NCI-H446 (cell line): ENCODE measurements around the gene HPS4.
"Not testable (repeated sequence)": the region's sequence is repeated elsewhere in the genome, so short reads cannot be mapped to it uniquely, and the experiment has no call there.

Source experiments
- DNase-seq, 2 experiments: peaks; one replicate each; lab custom pipeline; 2025; lab: John Stamatoyannopoulos, UW

Gene HPS4

DNA sequence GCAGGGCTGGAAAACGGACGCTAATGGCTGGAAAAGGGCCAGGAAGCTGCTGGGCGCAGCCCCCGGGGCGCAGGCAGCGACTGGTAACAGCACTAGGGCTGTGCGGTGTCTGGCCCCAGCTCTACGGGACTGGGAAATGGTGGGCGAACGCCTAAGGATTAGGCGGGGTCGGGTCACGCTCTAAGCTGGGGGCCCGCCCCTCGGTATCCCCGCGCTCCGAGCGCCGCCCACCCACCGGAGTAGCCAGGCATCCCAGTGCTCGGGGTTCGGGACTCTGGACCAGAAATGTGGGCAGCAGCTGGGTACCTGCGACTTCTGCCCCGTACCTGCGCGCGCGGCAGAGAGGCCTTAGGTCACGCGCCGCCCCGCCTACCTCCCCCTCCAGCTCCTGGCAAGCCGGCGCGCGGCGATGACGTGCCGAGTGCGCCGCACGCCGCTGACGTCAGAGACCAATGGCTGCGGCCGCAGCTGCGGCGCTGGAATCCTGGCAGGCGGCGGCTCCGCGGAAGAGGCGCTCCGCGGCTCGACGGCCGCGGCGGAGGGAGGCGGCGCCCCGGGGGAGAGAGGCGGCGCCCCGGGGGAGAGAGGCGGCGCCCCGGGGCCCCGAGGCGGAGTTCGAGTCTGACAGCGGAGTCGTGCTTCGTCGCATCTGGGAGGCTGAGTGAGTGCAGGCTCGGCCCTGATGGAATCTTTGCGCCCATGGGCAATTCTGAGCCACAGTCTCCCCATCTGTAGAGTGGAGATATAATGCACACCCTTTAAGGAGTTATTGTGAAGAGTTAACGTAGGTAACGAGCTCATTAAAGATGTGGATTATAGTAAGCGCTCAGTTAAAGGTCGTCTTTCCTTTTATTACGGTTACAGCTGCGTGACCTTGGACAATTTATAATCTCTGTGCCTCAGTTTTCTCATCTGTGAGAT lies at the start of gene HPS4, which contains the start of gene SRRD:
Gene HPS4, minus strand, starts transcription at position 345 of the 921 bp plus-strand sequence. CDS start 2,021 bp downstream, outside the sequence.
Gene SRRD, plus strand, starts transcription at position 439 of the 921 bp plus-strand sequence. Its CDS starts 14 bp downstream, at position 453.
- peak; percentile 61 to 91 for DNase-seq

GRCh38 chr22:26529345-26529744 lies 45.8 kb upstream of the HPS4 start:
- no peak for DNase-seq

DNA sequence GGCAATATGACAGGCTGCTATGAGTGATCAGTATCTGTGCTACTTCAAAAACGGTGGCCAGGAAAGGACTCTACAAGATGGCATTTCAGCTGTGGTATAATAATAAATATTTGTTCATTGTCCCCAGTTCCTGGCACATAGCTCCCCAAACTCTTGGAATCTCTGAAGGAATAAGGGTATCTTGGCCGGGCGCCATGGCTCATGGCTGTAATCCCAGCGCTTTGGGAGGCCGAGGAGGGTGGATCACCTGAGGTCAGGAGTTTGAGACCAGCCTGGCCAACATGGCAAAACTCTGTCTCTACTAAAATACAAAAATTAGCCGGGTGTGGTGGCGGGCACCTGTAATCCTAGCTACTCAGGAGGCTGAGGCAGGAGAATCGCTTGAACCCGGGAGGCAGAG lies 44.9 kb upstream of the HPS4 start:
- DNase-seq, result not testable (repeated sequence)

DNA sequence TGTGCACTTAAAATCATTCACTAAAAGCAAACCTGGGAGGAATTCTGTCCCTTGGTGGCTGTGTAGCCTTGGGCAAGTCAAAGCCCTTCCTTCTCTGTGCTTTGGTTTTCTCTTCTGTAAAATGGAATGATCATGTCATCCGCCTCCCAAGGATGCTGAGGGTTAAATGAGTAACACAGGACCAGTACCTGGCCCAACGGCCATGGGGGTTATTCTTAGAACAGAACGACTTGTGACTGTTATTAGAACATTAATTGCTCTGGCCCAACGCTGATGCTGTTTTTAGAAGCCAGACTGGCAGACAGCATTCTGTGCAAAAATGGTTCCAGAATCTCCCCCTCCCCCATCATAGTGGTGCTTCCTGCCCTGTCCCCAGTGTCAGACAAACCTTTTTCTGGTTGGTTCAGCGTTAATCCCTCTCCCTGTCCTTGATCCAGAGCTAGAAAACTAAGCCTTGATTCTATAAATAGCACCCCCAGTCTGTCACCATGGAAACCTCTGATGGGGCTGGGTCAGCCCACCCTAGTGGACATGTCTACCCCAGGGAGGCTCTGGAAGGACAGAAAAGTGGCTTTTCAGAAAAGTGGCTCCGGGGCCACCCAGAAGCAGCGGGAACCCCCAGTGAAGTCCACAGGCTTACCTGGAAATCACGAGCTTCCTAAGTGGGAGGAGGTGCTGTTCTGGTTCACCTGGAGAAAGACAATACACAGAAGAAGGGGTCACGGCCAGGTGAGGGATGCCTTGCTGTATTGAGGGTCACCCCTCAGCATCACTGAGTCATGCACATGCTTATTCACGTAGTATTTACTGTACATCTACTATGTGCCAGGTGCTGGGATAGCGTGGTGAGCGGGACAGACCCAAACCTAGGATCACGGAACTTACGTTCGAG lies 44.2 kb upstream of the HPS4 start:
- no peak for DNase-seq

DNA sequence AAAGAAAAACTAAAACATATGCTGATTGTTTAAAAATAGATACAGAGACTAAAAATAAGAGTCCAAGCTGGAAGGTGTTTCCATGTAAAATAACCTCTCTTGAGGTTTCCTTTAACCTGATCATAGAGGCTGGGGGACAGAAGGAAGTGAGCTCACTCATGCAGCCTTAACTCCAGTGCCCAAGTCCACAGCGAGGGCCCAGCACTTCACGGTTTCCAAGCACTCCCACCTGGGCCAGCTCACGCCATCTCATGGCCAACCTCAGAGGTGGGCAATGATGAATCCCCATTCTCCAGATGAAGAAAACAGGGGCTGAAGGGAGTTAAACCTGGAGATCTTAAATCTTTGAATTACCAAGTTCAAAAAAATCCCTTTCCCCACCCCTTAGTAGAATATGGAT lies 43.6 kb upstream of the HPS4 start:
- no peak for DNase-seq

- no peak for DNase-seq
Observed at GRCh38 chr22:26525946-26526564, 42.5 kb upstream of the HPS4 start.

DNA sequence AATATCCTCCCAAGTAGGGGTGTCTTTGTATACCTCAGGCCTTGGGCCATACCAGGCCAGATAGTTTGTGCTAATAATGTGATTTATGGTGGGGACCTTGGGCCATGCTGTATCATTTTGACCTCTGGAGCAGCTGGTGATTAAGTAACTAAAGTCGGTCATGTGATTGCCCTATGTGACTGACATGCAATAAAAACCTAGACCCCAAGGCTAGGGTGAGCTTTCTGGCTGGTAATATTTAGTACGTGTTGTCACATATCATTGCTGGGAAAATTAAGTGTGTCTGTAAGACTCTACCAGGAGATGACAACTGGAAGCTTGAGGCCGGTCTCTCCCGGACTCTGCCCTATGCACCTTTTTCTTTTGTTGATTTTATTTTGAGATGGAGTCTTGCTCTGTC lies 41.3 kb upstream of the HPS4 start:
- no peak for DNase-seq

GRCh38 chr22:26522592-26522991 lies 39.0 kb upstream of the HPS4 start:
- DNase-seq, result no peak

DNA sequence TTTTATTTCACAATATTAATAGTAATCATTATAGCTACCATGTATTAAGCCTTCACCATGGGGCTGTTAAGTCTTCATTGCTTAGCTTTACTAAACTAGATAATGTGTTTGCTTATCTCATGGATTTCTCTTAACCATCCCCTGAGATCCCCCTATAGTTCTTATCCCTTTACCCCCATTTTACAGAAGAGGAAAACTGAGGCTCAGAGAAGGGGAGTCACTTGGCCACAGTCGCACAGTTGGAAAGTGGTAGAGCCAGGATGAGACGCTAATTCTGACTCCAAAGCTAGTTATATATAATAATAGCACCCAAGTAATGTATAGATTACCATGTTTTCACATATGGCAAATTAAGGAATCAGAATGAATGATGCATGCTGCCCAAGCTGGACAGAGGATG lies 38.4 kb upstream of the HPS4 start:
- no peak for DNase-seq

DNA sequence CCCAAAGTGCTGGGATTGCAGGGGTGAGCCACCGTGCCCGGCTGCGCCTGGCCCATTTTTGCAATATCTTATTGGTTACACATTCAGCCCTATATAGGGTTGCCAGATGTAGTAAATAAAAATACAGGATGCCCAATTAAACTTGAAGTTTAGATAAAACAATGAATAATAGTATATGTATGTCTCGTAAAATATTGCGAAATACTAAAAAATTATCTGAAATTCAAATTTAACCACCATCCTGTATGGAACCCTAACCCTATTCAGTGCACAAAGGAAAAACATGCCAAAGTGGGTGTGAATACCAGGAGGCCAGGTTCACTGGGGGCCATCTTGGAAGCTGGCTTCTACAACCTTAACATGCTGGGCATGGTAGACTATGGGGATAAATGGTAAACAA lies 33.8 kb upstream of the HPS4 start:
- DNase-seq, result no peak

DNA sequence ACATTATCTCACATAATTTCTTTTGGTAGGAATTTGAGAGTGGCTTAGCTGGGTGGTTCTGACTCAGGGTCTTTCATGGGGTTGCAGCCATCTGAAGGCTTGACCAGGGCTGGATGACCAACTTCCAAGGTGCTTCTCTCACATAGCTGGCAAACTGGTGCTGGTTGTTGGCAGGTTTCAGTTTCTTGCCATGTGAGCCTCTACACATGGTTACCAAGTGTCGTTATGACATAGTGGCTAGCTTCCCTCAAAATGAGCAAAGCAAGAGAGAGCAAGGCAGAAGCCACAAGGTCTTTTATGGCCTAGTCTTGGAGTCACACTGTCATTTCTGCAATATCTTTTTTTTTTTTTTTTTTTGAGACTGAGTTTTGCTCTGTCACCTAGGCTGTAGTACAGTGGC lies 32.9 kb upstream of the HPS4 start:
- DNase-seq, result no peak

- DNase-seq, result no peak
Observed at GRCh38 chr22:26515931-26516330, 32.3 kb upstream of the HPS4 start.

- no peak for DNase-seq
Observed at GRCh38 chr22:26514419-26515161, 31.0 kb upstream of the HPS4 start.

DNA sequence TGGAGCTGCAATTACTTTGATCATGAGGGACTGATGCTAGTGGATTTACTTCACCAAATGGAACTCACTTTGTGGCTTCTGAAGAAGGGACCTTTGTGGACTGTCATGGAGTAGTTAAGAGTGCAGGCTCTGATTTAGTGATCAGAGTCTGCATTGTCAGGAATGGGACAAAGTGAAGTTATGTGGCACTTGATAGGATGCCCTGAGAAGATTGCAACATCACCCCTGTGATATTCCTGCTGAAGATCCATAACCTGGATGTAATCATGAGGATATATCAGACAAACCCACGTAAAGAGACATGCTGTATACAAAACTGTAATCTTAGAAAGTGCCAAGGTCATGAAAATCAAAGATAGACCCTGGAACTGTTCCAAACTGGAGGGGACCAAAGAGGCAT lies 30.3 kb upstream of the HPS4 start:
- DNase-seq, result no peak

GRCh38 chr22:26512149-26512793 lies 28.7 kb upstream of the HPS4 start, which contains the start of gene TFIP11:
Gene TFIP11, minus strand, starts transcription at chr22:26512473. Its CDS starts 2,201 bp downstream, at chr22:26510272.
- peak; percentile 70 to 91 for DNase-seq

- DNase-seq, result no peak
Observed at GRCh38 chr22:26508148-26508547, 24.6 kb upstream of the HPS4 start.

GRCh38 chr22:26503758-26504157 lies 20.2 kb upstream of the HPS4 start:
- no peak for DNase-seq

DNA sequence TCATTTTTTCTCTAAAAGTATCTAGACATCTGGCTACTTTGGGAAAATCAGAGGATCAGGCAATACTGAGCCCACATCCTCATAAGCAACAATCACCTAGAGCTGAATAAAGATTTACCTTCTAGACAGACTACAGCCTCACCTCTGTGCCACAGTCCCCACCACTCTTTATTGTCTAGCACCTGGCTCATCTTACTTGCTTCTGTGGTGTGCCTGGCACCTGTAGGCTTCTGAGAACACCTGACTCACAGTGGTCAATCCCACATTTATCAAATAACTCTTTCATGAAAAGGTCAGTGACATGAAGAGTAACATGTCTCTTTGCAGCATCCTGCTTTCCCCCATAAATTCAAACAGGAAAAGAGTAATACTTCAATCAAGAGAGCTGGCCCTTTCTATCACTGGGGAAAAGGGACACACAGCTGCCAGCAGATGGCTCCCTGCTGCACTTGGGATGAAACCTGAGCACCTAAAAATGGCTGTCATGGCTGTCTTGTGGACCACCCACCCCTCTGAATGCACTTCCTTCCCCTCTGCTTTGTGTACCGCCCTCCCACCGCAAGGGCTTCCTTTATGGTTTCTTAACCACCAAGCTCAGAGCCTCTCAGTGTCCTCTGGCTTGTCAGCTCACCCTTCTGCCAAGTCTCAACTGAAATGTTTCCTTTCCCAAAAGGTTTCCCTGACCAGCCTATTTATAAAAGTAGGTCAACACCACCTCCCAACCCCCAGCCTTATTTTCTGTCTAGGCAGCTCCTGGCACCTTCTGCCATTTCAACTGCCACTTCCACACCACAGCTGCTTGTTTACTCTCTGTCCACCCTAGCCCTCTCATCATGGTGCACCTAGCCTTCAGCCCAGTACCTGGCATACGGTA lies 19.3 kb upstream of the HPS4 start:
- peak in 1 of 2 experiments; percentile 19 for DNase-seq

DNA sequence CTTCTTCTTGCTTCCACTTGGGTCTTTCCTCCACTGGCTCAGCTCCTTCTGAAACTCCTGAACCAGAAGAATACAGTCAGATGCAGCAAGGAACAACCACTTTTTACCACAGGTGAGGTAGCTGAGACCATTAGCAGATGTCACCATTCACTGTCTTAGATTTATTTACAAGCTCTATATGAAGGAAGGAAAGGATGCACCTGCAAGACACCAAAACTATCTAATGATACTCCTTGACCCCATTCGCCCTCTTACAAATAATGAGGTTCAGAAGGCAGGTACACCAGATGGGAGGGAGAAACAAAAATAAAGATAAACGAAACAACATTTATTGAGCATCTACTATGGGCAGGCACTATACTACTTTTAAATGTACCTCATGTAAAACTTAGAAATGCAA lies 18.4 kb upstream of the HPS4 start:
- DNase-seq, result no peak

DNA sequence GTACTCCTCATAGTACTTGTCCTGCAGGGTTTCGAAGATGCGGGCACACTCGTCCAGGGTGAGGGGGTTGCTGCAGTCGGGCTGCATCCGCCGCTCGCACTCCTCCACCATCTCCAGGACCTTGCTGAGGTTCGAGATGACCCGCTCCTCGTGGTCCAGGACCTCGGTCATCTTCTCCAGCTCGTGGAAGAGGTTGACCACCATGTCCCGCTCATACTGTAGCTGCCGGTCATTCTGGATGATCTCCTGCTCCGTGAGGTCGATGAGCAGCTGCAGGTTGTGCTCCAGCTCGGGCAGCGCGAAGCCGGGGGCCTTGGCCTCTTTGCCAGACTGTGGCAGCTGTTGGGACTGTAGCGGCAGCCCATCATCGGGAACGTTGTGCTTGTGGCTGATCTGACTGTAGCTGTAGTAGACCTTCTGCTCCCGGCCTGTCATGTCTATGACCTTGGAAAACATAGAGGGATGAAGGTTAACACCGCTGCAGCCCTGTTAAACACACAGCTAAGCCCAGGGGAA lies 15.7 kb upstream of the HPS4 start:
- no peak for DNase-seq
